ENCODE data around the gene TEC.
"Not testable (repeated sequence)": the region's sequence is repeated elsewhere in the genome, so short reads cannot be mapped to it uniquely, and the experiment has no call there.

TEC gene

DNA sequence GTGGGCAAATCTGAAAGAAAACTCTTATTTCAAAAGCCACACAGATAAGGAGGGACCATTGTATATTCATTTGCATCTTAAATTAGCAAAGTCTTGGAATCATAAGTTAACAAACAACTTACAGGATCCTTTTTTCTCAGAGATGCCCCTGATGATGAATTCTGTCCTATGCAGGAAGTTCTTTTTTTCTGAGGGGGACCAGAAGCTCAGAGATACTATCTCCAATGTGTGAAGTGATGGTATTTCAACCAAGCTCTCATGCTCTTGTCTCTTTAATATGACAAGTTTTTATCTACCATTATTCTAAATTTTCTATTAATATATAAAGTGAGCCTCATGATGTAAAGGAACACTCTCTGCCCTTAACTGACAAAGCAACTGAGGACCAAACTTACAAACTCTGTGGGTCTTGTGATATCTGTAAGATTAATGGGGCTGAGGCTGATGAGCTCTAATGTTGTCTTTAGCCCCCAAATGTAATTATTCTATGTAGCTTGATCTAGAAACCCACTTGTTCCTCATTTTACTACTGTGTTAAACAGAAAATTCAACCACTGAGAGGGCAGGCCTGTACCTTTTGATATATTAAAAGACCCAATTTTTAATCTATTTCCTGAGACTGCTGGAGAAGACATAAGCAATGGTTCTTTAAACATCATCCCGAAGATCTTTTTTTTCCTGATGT lies 27.0 kb downstream of the TEC start:
- DNase-seq = no peak

DNA sequence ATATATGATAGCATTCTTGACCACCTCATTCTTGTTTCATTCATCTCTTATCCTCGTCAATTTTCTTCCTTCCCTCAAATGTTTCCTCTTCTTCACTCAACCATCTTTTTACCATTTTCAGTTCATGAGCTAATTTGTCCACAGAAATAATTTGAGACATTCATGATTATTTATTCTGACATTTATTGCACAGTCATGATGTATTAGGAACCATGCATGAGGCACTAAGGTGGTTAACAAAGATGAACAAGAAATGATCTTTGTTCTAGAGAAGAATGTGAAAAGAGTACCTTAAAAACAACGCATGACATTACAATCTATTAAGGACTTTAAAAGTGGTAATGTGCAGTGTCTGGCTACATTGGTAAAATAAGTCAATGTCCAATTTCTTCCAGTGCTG lies 27.9 kb downstream of the TEC start:
- no peak for DNase-seq

GRCh38 chr4:48237996-48238645 lies 31.5 kb downstream of the TEC start:
- no peak for DNase-seq

DNA sequence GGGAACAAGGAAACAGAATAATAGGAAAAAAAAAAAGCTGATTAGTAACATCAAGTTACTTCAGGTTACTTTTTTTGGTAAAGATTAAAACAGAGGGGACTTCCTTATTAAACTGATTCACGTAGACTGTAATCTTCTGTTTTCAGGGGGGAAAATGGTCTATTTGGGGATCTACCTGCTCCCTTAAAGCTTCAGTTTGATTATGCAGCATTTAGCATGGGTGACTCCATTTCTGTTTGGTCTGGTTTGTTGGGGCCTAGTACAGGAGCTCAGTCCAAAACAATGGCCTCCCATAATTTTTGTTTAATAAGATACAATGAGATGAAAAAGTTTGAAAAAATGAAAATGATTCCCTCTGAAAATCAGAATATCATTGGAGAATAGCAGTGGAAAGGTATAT lies 34.6 kb downstream of the TEC start:
- no peak for DNase-seq

DNA sequence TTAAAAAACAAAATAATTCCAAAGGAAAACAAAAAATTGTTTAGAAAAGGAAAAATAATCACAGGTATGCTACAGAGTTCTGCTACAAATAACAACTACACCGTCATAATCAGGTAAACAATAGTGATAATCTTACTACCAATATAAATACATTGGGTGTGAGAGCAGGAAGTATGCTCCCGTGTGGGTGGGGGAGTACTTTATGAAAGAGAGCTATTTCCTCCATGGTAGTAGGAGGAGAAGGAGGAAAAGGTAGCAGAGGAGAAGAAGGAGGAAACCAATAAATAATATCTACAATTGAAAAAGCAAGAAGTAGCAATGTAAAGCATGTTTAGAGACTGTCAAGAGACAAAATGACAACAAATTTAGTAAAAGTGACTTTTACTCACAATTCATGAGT lies 35.1 kb downstream of the TEC start:
- DNase-seq = no peak

GRCh38 chr4:48228949-48229348 lies 40.7 kb downstream of the TEC start:
- no peak for DNase-seq

- no peak for DNase-seq
These were observed 42.0 kb downstream of the TEC start for GRCh38 chr4:48227662-48228061.

GRCh38 chr4:48226199-48226598 lies 43.4 kb downstream of the TEC start:
- DNase-seq = no peak

DNA sequence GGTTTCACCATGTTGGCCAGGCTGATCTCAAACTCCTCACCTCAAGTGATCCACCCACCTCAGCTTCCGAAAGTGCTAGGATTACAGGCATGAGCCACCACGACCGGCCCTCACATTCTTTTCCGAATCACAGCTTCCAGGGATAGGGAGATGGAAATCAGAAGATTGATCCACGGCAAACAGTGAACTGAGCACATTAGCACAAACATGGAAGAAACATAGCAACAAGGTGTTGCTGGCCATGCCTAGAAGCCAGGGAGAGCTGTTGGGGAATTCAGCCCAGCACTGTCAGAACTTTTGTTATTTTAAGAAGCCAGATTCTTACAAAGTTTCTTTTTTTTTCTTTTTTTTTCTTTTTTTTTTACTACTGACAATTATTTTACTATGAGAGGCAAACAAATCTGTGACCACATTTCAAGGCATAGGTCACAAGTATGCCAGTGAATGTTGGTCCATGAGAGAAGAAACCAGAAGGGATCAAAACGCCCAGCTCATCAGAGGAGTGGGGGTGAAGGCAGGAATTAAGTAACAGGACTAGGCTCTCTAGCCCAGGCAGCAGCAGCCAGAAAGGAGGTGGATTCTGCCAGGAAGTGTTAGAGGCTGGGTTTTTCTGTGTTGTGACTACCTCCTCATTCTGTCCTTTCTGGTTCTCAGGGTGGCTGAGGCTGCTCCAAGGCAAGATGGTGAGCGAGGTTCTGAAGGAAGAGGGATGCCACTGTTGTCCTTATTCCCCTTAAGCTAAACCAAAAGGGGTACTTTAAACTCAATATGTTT lies 44.1 kb downstream of the TEC start:
- DNase-seq = no peak

GRCh38 chr4:48224606-48225005 lies 45.0 kb downstream of the TEC start:
- no peak for DNase-seq

DNA sequence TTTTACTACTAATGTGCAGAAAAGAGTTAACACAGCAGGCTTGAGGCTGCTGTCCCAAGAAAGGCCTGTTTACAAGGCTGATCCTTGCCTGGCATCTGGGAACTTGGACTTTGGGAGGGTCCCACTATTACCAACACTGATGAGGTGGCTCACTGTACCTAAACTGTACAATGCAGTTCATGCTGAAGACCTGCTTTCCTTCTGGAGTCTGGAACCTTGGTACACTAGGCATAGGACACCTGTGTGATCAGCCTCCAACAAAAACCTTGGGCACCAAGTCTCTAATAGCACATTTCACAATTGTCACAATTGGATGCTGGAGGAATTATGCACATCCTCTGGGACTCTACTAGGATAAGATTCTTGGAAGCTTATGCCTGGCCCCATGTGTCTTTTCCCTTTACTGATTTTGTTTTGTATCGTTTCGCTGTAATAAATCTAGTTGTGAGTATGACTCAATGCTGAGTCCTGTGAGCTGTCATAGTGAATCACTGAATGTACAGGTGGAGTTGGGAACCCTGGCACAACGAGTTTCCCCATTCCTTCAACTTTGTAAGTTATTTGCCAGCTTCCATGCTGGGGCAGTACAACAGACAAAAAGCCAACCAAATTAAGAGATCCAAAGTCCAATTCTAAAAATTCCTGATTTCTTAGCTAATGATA lies 45.9 kb downstream of the TEC start:
- DNase-seq = no peak

DNA sequence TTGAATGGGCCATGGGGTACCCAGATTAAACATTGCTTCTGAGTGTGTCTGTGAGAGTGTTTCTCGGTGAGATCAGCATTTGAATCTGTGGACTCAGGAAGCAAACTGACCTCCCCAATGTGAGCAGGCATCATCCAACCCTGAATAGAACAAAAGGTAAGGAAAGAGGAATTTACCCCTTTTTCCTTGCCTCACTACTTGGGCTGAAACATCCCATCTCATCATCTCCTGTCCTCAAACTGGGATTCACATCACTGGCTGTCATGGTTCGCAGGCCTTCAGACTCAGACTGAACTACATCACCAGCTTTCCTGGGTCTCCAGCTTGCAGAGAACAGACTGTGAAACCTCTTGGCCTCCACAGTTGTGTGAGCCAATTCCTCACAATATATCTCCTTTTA lies 47.1 kb downstream of the TEC start:
- DNase-seq = no peak

GRCh38 chr4:48219430-48219829 lies 50.2 kb downstream of the TEC start:
- DNase-seq = not testable (repeated sequence)

GRCh38 chr4:48216563-48216962 lies 53.1 kb downstream of the TEC start:
- no peak for DNase-seq

GRCh38 chr4:48215977-48216376 lies 53.7 kb downstream of the TEC start:
- DNase-seq = no peak

GRCh38 chr4:48212165-48212564 lies 57.5 kb downstream of the TEC start:
- no peak for DNase-seq

DNA sequence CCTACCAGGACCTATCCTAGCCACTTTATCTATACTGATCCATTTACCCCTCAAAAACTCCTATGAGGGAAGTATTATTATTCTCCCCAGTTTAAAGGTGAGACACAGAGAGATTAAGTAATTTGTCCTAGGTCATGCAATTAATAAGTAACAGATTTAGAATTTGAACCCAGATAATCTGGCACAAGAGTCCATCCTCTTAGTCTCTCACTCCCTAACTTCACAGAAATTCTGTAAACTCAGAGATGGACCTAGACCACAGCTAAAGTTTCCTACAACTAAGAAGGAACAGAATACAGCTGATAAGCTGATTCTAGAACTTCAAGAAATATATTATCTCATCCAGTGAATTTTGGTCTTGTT lies 58.7 kb downstream of the TEC start:
- DNase-seq = no peak

DNA sequence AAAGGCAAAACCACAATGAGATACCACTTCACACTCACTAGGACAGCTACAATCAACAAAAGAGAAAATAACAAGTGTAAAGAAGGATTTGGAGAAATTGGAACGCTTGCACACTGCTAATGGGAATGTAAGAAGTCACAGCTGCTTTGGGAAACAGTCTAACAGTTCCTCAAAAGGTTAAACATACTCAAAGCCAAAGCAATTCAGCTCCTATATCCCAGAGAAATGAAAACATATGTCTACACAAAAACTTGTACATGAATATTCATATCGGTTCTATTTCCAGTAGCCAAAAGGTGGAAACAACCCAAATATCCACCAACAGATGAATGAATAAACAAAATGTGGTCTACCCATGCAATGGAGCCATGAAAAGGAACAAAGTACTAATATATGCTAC lies 64.0 kb downstream of the TEC start:
- DNase-seq = no peak

GRCh38 chr4:48205107-48205506 lies 64.5 kb downstream of the TEC start:
- DNase-seq = no peak

- DNase-seq = no peak
These were observed 65.8 kb downstream of the TEC start for GRCh38 chr4:48203819-48204218.

DNA sequence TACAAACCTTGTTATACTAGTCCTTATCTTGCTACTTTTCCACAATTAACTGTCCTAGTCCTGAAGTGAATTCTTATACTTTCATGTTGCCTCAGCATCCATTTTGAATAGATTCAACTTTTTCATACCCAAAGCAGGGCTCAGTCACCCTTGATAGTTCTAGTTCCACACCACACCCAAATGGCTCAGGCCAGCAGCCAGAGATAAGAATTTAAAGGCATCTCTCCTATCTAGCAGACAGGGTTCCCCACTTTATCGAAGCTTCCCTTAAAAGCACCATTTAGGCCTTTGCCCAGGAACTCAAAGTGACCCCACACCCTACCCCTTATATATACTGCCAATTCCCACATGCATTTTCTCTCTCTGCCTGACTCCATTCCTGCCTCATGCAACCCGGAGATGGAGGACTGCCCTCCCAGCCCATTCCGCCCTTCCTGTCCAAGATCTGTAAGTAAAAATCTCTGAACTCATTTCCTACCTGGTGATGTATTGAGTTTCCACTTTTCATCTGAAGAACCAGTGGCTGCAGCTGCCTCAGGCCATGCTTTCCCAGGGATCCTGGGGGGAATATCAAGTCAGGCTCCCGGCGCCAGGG lies 71.9 kb downstream of the TEC start:
- DNase-seq = no peak

GRCh38 chr4:48196758-48197504 lies 72.7 kb downstream of the TEC start:
- no peak for DNase-seq

- DNase-seq = no peak
These were observed 73.8 kb downstream of the TEC start for GRCh38 chr4:48195853-48196252.
